Keratinocyte (primary cell): ENCODE results near the gene GOT1. TPM values are rescaled to one million over a fixed set of nuclear protein-coding genes. Genes with fewer than 3 reads are reported as not detected.

Experiments
- DNase-seq: peaks from one replicate; pipeline ENCODE4 v3.0.0-alpha.2; 2011; ENCODE audit warnings: low read depth, missing footprints, low spot score
- FAIRE-seq: peaks from 2 replicates; lab custom pipeline; 2011; peaks lifted over from hg19 to GRCh38; lab: Jason Lieb, UNC
- H2AFZ ChIP-seq: 2 replicates; pipeline ENCODE4 v1.6.0; 2012; ENCODE audit warnings: low read length, control low read depth, inconsistent platforms; ENCODE audit not compliant: control insufficient read depth
- H3K27ac ChIP-seq: 2 replicates; pipeline ENCODE4 v1.5.1; 2011; ENCODE audit warnings: low read length; ENCODE audit not compliant: control insufficient read depth, insufficient read depth
- H3K27me3 ChIP-seq: 3 replicates; pipeline ENCODE4 v1.6.0; 2011; ENCODE audit warnings: low read length; ENCODE audit not compliant: control insufficient read depth, insufficient read depth; ENCODE audit errors: extremely low read depth
- H3K36me3 ChIP-seq, 2 experiments: 2 replicates in 1 of 2; 3 replicates in 1 of 2; pipeline ENCODE4 v1.5.1; 2011; ENCODE audit warnings: low read length in 2 of 2, mild to moderate bottlenecking in 1 of 2; ENCODE audit not compliant: control insufficient read depth in 2 of 2, insufficient read depth in 2 of 2; ENCODE audit errors: extremely low read depth in 1 of 2
- H3K4me1 ChIP-seq: 3 replicates; pipeline ENCODE4 v1.5.1; 2011; ENCODE audit warnings: low read length; ENCODE audit not compliant: control insufficient read depth, insufficient read depth; ENCODE audit errors: extremely low read depth
- H3K4me2 ChIP-seq: 3 replicates; pipeline ENCODE4 v1.6.0; 2011; ENCODE audit warnings: low read depth, low read length; ENCODE audit not compliant: control insufficient read depth, insufficient read depth; ENCODE audit errors: extremely low read depth
- H3K4me3 ChIP-seq, 3 experiments: fragments of 200-600 bp in 1 of 3; sonication (generic) in 1 of 3; 2 replicates in 2 of 3; 3 replicates in 1 of 3; pipeline ENCODE4 v1.5.1; 2011 to 2016; ENCODE audit warnings: low read length in 3 of 3, mild to moderate bottlenecking in 3 of 3, control low read depth in 2 of 3, inconsistent platforms in 1 of 3, low read depth in 1 of 3, mixed read lengths in 1 of 3, mixed run types in 1 of 3, moderate library complexity in 1 of 3; ENCODE audit not compliant: control insufficient read depth in 2 of 3, insufficient read depth in 2 of 3; ENCODE audit errors: extremely low read depth in 1 of 3
- H3K79me2 ChIP-seq: 2 replicates; pipeline ENCODE4 v1.6.0; 2012; ENCODE audit warnings: low read length; ENCODE audit not compliant: control insufficient read depth, insufficient read depth
- H3K9ac ChIP-seq: 3 replicates; pipeline ENCODE4 v1.6.0; 2011; ENCODE audit warnings: low read length; ENCODE audit not compliant: control insufficient read depth, insufficient read depth; ENCODE audit errors: extremely low read depth
- H3K9me1 ChIP-seq: 3 replicates; pipeline ENCODE4 v1.6.0; 2011; ENCODE audit warnings: low read length; ENCODE audit not compliant: control insufficient read depth, insufficient read depth; ENCODE audit errors: extremely low read depth
- H3K9me3 ChIP-seq: 2 replicates; pipeline ENCODE4 v1.5.1; 2012; ENCODE audit warnings: low read depth, low read length; ENCODE audit not compliant: control insufficient read depth
- H4K20me1 ChIP-seq: 3 replicates; pipeline ENCODE4 v1.6.0; 2011; ENCODE audit warnings: low read length; ENCODE audit not compliant: control insufficient read depth, insufficient read depth; ENCODE audit errors: extremely low read depth
- EZH2 ChIP-seq: IDR thresholded peaks from one replicate; pipeline ENCODE4 v1.6.1; 2012; ENCODE audit warnings: inconsistent platforms, mild to moderate bottlenecking, low read length, moderate library complexity
- dilution Hi-C: fragments of 300-500 bp; cut with MboI; formaldehyde crosslinking; loops from one replicate; pipeline ENCODE4 v1.7.0; 2020; ENCODE audit warnings: low sequenced_read_pairs; ENCODE audit not compliant: extremely low pct_ligation_motif_present
- polyA plus RNA-seq, 5 experiments: library from polyadenylated mRNA; depleted of rRNA in 3 of 5; stranded (reverse) in 3 of 5; stranded (forward) in 1 of 5; unstranded in 1 of 5; fragments of >200 nt; gene quantifications; 1 replicate in 1 of 5; 2 replicates in 3 of 5; 3 replicates in 1 of 5; pipeline versions ENCODE4 v1.2.1 to v1.2.3, GENCODE V29; 2011 to 2012; ENCODE audit warnings: missing spikeins in 2 of 5, low read depth in 1 of 5, low replicate concordance in 1 of 5
- TF ChIP-seq, protein P1 (sequence below), 3 experiments: IDR thresholded peaks in 1 of 3; conservative IDR thresholded peaks in 1 of 3; optimal IDR thresholded peaks in 1 of 3; 2 replicates in 2 of 3; 3 replicates in 1 of 3; pipeline versions ENCODE3 to v1.5.1; 2011; ENCODE audit warnings: low read length in 3 of 3, mild to moderate bottlenecking in 3 of 3, moderate library complexity in 2 of 3, control low read depth in 1 of 3, inconsistent platforms in 1 of 3; ENCODE audit not compliant: insufficient read depth in 2 of 3; ENCODE audit errors: extremely low read depth in 1 of 3

The GOT1 gene
- polyA plus RNA-seq, 1 donor (not counting 4 experiments of a cell fraction or from before 2014, with no cell fraction given) = 33.3 TPM

DNA sequence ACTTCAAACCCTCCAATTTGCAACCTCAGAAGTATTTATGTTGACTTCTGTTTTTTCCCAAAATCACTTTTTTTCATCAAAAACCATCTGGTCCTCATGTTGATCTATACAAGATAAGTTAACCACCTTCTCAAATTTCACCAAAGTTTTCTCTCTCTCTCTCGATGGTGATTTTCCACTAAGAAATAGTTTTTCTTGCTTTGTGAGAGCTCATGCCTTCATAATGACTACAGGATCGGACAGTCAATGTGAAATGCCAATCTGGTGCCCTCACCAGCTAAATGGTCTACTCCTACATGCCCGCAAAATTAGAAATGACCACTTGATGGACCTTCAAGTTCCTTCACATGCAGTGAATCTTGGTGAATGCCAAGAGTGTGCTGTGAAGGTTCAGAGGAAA lies 60.9 kb downstream of the GOT1 start:
- FAIRE-seq = no peak
- Histone ChIP-seq H2AFZ (no peak overlapping the region), H3K9me1 (no peaks in the 10 kb centered on the region), H4K20me1 (no peaks in the 10 kb centered on the region), H3K36me3 (no peaks in the 10 kb centered on the region), H3K4me1 (peaks cover under 1% of the 10 kb centered on the region), H3K4me2 (no peak overlapping the region), H3K4me3 (no peak overlapping the region), H3K27me3 (no peaks in the 10 kb centered on the region), H3K27ac (no peak overlapping the region), H3K9me3 (no peaks in the 10 kb centered on the region), H3K9ac (no peak overlapping the region), H3K79me2 (no peaks in the 10 kb centered on the region)
- TF ChIP-seq EZH2 = no peak
- TF ChIP-seq, protein P1, sequence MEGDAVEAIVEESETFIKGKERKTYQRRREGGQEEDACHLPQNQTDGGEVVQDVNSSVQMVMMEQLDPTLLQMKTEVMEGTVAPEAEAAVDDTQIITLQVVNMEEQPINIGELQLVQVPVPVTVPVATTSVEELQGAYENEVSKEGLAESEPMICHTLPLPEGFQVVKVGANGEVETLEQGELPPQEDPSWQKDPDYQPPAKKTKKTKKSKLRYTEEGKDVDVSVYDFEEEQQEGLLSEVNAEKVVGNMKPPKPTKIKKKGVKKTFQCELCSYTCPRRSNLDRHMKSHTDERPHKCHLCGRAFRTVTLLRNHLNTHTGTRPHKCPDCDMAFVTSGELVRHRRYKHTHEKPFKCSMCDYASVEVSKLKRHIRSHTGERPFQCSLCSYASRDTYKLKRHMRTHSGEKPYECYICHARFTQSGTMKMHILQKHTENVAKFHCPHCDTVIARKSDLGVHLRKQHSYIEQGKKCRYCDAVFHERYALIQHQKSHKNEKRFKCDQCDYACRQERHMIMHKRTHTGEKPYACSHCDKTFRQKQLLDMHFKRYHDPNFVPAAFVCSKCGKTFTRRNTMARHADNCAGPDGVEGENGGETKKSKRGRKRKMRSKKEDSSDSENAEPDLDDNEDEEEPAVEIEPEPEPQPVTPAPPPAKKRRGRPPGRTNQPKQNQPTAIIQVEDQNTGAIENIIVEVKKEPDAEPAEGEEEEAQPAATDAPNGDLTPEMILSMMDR (optimal IDR thresholded peaks at IDR 0.05 in 1 of 3, IDR thresholded peaks at IDR 0.05 in 1 of 3, conservative IDR thresholded peaks at IDR 0.05 in 1 of 3; ENCODE audit: extremely low read depth in 1 of 3, insufficient read depth in 2 of 3, low read length in 3 of 3) = no peak
- no peak for DNase-seq
- dilution Hi-C loops = no loop called here

DNA sequence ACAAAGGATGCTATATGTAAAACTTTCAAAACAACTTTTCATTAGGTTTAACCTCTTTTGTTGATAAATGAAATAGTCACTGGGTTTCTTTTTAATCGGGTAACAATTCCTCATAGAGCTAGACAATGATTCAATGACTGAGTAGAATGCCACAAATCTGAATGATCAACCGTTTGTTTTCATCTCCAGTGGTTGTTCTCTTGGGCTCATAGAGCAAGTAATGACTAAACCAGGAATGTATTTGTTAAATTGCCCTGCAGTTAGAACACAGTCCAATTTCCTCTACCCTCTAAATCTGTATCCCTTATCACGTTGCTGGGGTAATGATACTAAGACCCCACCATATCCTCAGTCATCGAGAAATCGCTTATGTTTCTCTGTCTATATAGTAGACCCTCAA lies 61.3 kb downstream of the GOT1 start:
- H3K79me2 ChIP-seq = no peaks in the 10 kb centered on the region
- no peaks in the 10 kb centered on the region for H3K9me1 ChIP-seq
- no peaks in the 10 kb centered on the region for H3K9me3 ChIP-seq
- H3K36me3 ChIP-seq = no peaks in the 10 kb centered on the region
- FAIRE-seq = no peak
- dilution Hi-C loops = no loop called here
- DNase-seq = no peak
- H2AFZ ChIP-seq = no peak overlapping the region
- H4K20me1 ChIP-seq = no peaks in the 10 kb centered on the region
- TF ChIP-seq, protein P1 (optimal IDR thresholded peaks at IDR 0.05 in 1 of 3, IDR thresholded peaks at IDR 0.05 in 1 of 3, conservative IDR thresholded peaks at IDR 0.05 in 1 of 3; ENCODE audit: extremely low read depth in 1 of 3, insufficient read depth in 2 of 3, low read length in 3 of 3) = no peak
- no peak for TF ChIP-seq EZH2
- no peaks in the 10 kb centered on the region for H3K4me1 ChIP-seq
- H3K4me2 ChIP-seq = no peak overlapping the region
- H3K27me3 ChIP-seq = no peaks in the 10 kb centered on the region
- H3K4me3 ChIP-seq = no peak overlapping the region
- no peak overlapping the region for H3K27ac ChIP-seq
- H3K9ac ChIP-seq = no peak overlapping the region
